ENCODE results near the gene PRDM15.

The PRDM15 gene

GRCh38 chr21:41834252-41834925, 44.8 kb downstream of the PRDM15 start:
- DNase-seq: no peak
- in situ Hi-C loops (cut with HindIII; ENCODE audit: low pct_ligation_motif_present, low pct_unique_long_range_greater_than_20kb, low sequenced_read_pairs): no loop called here

GRCh38 chr21:41833497-41834115, 45.5 kb downstream of the PRDM15 start:
- in situ Hi-C loops (cut with HindIII; ENCODE audit: low pct_ligation_motif_present, low pct_unique_long_range_greater_than_20kb, low sequenced_read_pairs): no loop called here
- no peak for DNase-seq

GRCh38 chr21:41832596-41833496, 46.3 kb downstream of the PRDM15 start:
- in situ Hi-C loops (cut with HindIII; ENCODE audit: low pct_ligation_motif_present, low pct_unique_long_range_greater_than_20kb, low sequenced_read_pairs): no loop called here
- DNase-seq: no peak

- in situ Hi-C loops (cut with HindIII; ENCODE audit: low pct_ligation_motif_present, low pct_unique_long_range_greater_than_20kb, low sequenced_read_pairs): no loop called here
- DNase-seq: no peak
These were observed 47.1 kb downstream of the PRDM15 start for GRCh38 chr21:41831866-41832595.

GRCh38 chr21:41831453-41831831, 47.7 kb downstream of the PRDM15 start:
- in situ Hi-C loops (cut with HindIII; ENCODE audit: low pct_ligation_motif_present, low pct_unique_long_range_greater_than_20kb, low sequenced_read_pairs): no loop called here
- no peak for DNase-seq

- in situ Hi-C loops (cut with HindIII; ENCODE audit: low pct_ligation_motif_present, low pct_unique_long_range_greater_than_20kb, low sequenced_read_pairs): no loop called here
- DNase-seq: no peak
These were observed 48.2 kb downstream of the PRDM15 start for GRCh38 chr21:41830764-41831452.

GRCh38 chr21:41830145-41830707, 48.9 kb downstream of the PRDM15 start:
- in situ Hi-C loops (cut with HindIII; ENCODE audit: low pct_ligation_motif_present, low pct_unique_long_range_greater_than_20kb, low sequenced_read_pairs): no loop called here
- no peak for DNase-seq

GRCh38 chr21:41828884-41829360, 50.2 kb downstream of the PRDM15 start:
- no peak for DNase-seq
- in situ Hi-C loops (cut with HindIII; ENCODE audit: low pct_ligation_motif_present, low pct_unique_long_range_greater_than_20kb, low sequenced_read_pairs): no loop called here

- in situ Hi-C loops (cut with HindIII; ENCODE audit: low pct_ligation_motif_present, low pct_unique_long_range_greater_than_20kb, low sequenced_read_pairs): no loop called here
- no peak for DNase-seq
These were observed 50.9 kb downstream of the PRDM15 start for GRCh38 chr21:41827951-41828883.

- DNase-seq: no peak
- in situ Hi-C loops (cut with HindIII; ENCODE audit: low pct_ligation_motif_present, low pct_unique_long_range_greater_than_20kb, low sequenced_read_pairs): no loop called here
These were observed 53.3 kb downstream of the PRDM15 start for GRCh38 chr21:41825881-41826280.

GRCh38 chr21:41825216-41825615, 53.9 kb downstream of the PRDM15 start:
- in situ Hi-C loops (cut with HindIII; ENCODE audit: low pct_ligation_motif_present, low pct_unique_long_range_greater_than_20kb, low sequenced_read_pairs): no loop called here
- DNase-seq: no peak

- in situ Hi-C loops (cut with HindIII; ENCODE audit: low pct_ligation_motif_present, low pct_unique_long_range_greater_than_20kb, low sequenced_read_pairs): no loop called here
These were observed 54.5 kb downstream of the PRDM15 start for GRCh38 chr21:41824466-41825207.

GRCh38 chr21:41823906-41824305, 55.2 kb downstream of the PRDM15 start:
- in situ Hi-C loops (cut with HindIII; ENCODE audit: low pct_ligation_motif_present, low pct_unique_long_range_greater_than_20kb, low sequenced_read_pairs): no loop called here
- DNase-seq: no peak

More at GRCh38 chr21:41824466-41825207, 54.5 kb downstream of the PRDM15 start:
- DNase-seq: no peak

- in situ Hi-C loops (cut with HindIII; ENCODE audit: low pct_ligation_motif_present, low pct_unique_long_range_greater_than_20kb, low sequenced_read_pairs): no loop called here
- no peak for DNase-seq
These were observed 56.0 kb downstream of the PRDM15 start for GRCh38 chr21:41823166-41823565.

- in situ Hi-C loops (cut with HindIII; ENCODE audit: low pct_ligation_motif_present, low pct_unique_long_range_greater_than_20kb, low sequenced_read_pairs): no loop called here
- DNase-seq: no peak
These were observed 57.2 kb downstream of the PRDM15 start for GRCh38 chr21:41821756-41822431.
